ENCODE measurements around the gene OSGIN1. TPM values are rescaled to one million over a fixed set of nuclear protein-coding genes. Genes with fewer than 3 reads are reported as not detected.

Gene OSGIN1
- total RNA-seq, 1 donor from 2014 or later, result 4.0 TPM

GRCh38 chr16:84015399-84015798 is 62.4 kb downstream of the OSGIN1 start:
- Mint-ChIP-seq H3K4me3 (no peak overlapping the region), H3K27ac (no peak overlapping the region), H3K36me3 (no peaks in the 10 kb centered on the region), H3K9me3 (peaks cover 10% of the 10 kb centered on the region), H3K27me3 (no peaks in the 10 kb centered on the region), H3K4me1 (ENCODE audit: unreplicated experiment) (peaks cover 4% of the 10 kb centered on the region)
- no peak for TF ChIP-seq CTCF (conservative IDR thresholded peaks at IDR 0.05)
- no peak for DNase-seq (ENCODE audit: extremely low spot score, unreplicated experiment)

Other genes starting within 250 kb of the OSGIN1 start
- 139 and 226 TPM in 2 replicates for gene HSBP1, start 145.3 kb upstream of the OSGIN1 start, total RNA-seq (ENCODE audit: low replicate concordance)
- gene MLYCD, start 54.1 kb upstream of the OSGIN1 start, total RNA-seq (ENCODE audit: low replicate concordance), result 6.4 and 7.1 TPM in 2 replicates
- gene NECAB2, start 15.0 kb downstream of the OSGIN1 start, total RNA-seq (ENCODE audit: low replicate concordance), result 1.5 and 6.5 TPM in 2 replicates
- not detected in 2 replicates for gene SLC38A8, start 89.6 kb downstream of the OSGIN1 start, total RNA-seq (ENCODE audit: low replicate concordance)
- 75.7 and 88.4 TPM in 2 replicates for gene MBTPS1, start 163.7 kb downstream of the OSGIN1 start, total RNA-seq (ENCODE audit: low replicate concordance)
- 22.9 and 36.4 TPM in 2 replicates for gene HSDL1, start 191.9 kb downstream of the OSGIN1 start, total RNA-seq (ENCODE audit: low replicate concordance)
- 0.67 and 3.2 TPM in 2 replicates for gene DNAAF1, start 192.1 kb downstream of the OSGIN1 start, total RNA-seq (ENCODE audit: low replicate concordance)
- 66.9 and 83.7 TPM in 2 replicates for gene TAF1C, start 233.8 kb downstream of the OSGIN1 start, total RNA-seq (ENCODE audit: low replicate concordance)
- gene ADAD2, start 237.9 kb downstream of the OSGIN1 start, total RNA-seq (ENCODE audit: low replicate concordance), result not detected in 2 replicates